ENCODE measurements around the gene BABAM2. TPM values are rescaled to one million over a fixed set of nuclear protein-coding genes. Genes with fewer than 3 reads are reported as not detected.

Gene BABAM2
- total RNA-seq, 1 experiment from 2014 or later = 27.1 TPM

DNA sequence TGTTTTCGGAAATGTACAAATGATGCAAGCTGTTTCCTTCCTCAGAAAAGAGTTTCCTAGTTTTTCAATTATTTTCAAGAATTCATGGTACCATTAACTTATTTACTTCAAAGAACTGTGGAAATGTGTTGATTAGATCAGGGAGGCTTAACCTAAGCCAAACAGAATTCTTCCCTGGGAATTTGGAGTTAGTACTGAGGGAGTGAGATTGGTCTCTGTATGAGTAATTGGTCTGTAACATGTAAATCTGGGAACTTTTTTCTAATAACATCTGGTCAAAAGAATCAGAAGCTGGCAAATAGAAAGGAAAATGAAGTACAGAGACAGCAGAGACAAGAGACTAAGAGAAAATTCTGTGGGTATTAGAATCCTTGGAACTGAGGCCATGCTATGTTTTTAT is 145.8 kb downstream of the BABAM2 start:
- H3K9me3 ChIP-seq (ENCODE audit: control insufficient read depth, low read depth, low read length) = no peaks in the 10 kb centered on the region
- Mint-ChIP-seq H3K27ac (no peak overlapping the region), H3K9me3 (no peaks in the 10 kb centered on the region), H3K27me3 (ENCODE audit: low read depth) (no peaks in the 10 kb centered on the region), H3K4me1 (peaks cover 4 to 7% of the 10 kb centered on the region in 2 experiments; a peak in 2 of 4 replicates), H3K4me3 (no peak overlapping the region), H3K36me3 (ENCODE audit: insufficient read depth in 1 of 3, low read depth in 3 of 3) (no peaks in the 10 kb centered on the region)
- no peak overlapping the region for H2BK20ac ChIP-seq (ENCODE audit: low read depth, low read length, poor library complexity, severe bottlenecking)
- TF ChIP-seq, protein P1, sequence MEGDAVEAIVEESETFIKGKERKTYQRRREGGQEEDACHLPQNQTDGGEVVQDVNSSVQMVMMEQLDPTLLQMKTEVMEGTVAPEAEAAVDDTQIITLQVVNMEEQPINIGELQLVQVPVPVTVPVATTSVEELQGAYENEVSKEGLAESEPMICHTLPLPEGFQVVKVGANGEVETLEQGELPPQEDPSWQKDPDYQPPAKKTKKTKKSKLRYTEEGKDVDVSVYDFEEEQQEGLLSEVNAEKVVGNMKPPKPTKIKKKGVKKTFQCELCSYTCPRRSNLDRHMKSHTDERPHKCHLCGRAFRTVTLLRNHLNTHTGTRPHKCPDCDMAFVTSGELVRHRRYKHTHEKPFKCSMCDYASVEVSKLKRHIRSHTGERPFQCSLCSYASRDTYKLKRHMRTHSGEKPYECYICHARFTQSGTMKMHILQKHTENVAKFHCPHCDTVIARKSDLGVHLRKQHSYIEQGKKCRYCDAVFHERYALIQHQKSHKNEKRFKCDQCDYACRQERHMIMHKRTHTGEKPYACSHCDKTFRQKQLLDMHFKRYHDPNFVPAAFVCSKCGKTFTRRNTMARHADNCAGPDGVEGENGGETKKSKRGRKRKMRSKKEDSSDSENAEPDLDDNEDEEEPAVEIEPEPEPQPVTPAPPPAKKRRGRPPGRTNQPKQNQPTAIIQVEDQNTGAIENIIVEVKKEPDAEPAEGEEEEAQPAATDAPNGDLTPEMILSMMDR (conservative IDR thresholded peaks at IDR 0.05) = no peak
- no peaks in the 10 kb centered on the region; the same call in 1 of the 2 replicates for H3K4me1 ChIP-seq (ENCODE audit: insufficient read depth, low read length)
- H3K9ac ChIP-seq (ENCODE audit: extremely low read depth, insufficient read length, low read length) = no peak overlapping the region
- H2BK120ac ChIP-seq (ENCODE audit: low read depth, low read length, poor library complexity, severe bottlenecking) = no peak overlapping the region
- no peak overlapping the region for H3K4ac ChIP-seq (ENCODE audit: low read depth, low read length)
- DNase-seq = no peak
- H3K18ac ChIP-seq (ENCODE audit: insufficient read length, low read depth, low read length) = no peak overlapping the region
- no peaks in the 10 kb centered on the region for H3K23me2 ChIP-seq (ENCODE audit: insufficient read length, low read depth, low read length, poor library complexity, severe bottlenecking)
- no CpG with 5 or more reads among the region's 1 CpG for WGBS (ENCODE audit: extremely low coverage, insufficient read length, low lambda C conversion rate)
- no peaks in the 10 kb centered on the region for H3K79me1 ChIP-seq (ENCODE audit: insufficient read depth, low read depth, low read length, poor library complexity, severe bottlenecking)
- no peaks in the 10 kb centered on the region for H3K79me2 ChIP-seq (ENCODE audit: insufficient read depth, low read length)
- H3K14ac ChIP-seq (ENCODE audit: insufficient read depth, low read length) = no peak overlapping the region
- H3K56ac ChIP-seq (ENCODE audit: insufficient read length, low read depth, low read length) = no peak overlapping the region
- no peak overlapping the region for H4K8ac ChIP-seq (replicated peaks; ENCODE audit: insufficient read length, low read depth, low read length)
- no peak overlapping the region for H2AK5ac ChIP-seq (ENCODE audit: insufficient read length, low read length)
- no peak overlapping the region for H2BK15ac ChIP-seq (ENCODE audit: low read depth, low read length)
- H3K23ac ChIP-seq (ENCODE audit: insufficient read length, low read depth, low read length) = no peak overlapping the region
- H3K4me2 ChIP-seq (ENCODE audit: insufficient read depth, insufficient read length, low read length) = no peak overlapping the region
- no peak overlapping the region for H2BK12ac ChIP-seq (ENCODE audit: insufficient read length, low read depth, low read length)
- no peaks in the 10 kb centered on the region for H3K27me3 ChIP-seq (ENCODE audit: insufficient read depth, low read length)
- H4K20me1 ChIP-seq (ENCODE audit: control insufficient read depth, insufficient read depth, insufficient read length) = no peaks in the 10 kb centered on the region
- H3K27ac ChIP-seq (ENCODE audit: insufficient read length, low read depth, low read length) = no peak overlapping the region
- no peak overlapping the region for H3T11ph ChIP-seq (ENCODE audit: low read length)
- H4K5ac ChIP-seq (ENCODE audit: insufficient read length, low read depth, low read length) = no peak overlapping the region
- no peak overlapping the region for H2BK5ac ChIP-seq (ENCODE audit: insufficient read length, low read length)
- no peak overlapping the region for H4K91ac ChIP-seq (ENCODE audit: insufficient read length, low read depth, low read length)
- no peak overlapping the region for H2AFZ ChIP-seq (ENCODE audit: low read length)

Measured in H9 (cell line).